ENCODE measurements around the gene MPP7.

DNA sequence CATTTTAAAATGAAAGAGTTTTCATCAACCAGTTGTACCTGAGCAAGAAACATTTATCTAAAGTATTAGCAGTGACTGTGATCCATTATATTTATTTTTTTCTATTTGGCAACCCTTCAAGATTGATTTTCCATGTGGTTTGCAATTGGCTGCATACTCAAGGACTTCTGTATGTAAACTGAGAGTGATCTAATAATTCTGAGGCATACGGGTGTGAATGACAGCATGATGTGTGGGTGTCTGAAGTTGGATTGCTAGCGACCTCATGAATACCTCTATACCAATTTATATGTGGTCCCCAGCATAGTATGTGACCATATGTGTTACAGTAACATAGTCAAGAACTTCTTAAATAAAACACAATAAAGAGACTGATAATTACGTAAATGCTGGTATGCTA, 8.2 kb upstream of the MPP7 start:
- TF ChIP-seq, protein P1, sequence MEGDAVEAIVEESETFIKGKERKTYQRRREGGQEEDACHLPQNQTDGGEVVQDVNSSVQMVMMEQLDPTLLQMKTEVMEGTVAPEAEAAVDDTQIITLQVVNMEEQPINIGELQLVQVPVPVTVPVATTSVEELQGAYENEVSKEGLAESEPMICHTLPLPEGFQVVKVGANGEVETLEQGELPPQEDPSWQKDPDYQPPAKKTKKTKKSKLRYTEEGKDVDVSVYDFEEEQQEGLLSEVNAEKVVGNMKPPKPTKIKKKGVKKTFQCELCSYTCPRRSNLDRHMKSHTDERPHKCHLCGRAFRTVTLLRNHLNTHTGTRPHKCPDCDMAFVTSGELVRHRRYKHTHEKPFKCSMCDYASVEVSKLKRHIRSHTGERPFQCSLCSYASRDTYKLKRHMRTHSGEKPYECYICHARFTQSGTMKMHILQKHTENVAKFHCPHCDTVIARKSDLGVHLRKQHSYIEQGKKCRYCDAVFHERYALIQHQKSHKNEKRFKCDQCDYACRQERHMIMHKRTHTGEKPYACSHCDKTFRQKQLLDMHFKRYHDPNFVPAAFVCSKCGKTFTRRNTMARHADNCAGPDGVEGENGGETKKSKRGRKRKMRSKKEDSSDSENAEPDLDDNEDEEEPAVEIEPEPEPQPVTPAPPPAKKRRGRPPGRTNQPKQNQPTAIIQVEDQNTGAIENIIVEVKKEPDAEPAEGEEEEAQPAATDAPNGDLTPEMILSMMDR (IDR thresholded peaks at IDR 0.05 in 4 of 5, conservative IDR thresholded peaks at IDR 0.05 in 1 of 5): no peak
- no peak for TF ChIP-seq POLR2A (IDR thresholded peaks at IDR 0.05)

Data from gastrocnemius medialis (tissue), 4 donors.